GM19324 (cell line): Measurements from ENCODE around the gene ADAM33.

Source experiments
- ATAC-seq: cut with Tn5 transposase; IDR thresholded peaks from one replicate; pipeline ENCODE4 v1.9.1; 2021; ENCODE audit warnings: mild to moderate bottlenecking, moderate library complexity; ENCODE audit not compliant: unreplicated experiment, low FRiP score

ADAM33 gene

GRCh38 chr20:3651204-3651962 lies 30.4 kb downstream of the ADAM33 start:
- no peak for ATAC-seq

DNA sequence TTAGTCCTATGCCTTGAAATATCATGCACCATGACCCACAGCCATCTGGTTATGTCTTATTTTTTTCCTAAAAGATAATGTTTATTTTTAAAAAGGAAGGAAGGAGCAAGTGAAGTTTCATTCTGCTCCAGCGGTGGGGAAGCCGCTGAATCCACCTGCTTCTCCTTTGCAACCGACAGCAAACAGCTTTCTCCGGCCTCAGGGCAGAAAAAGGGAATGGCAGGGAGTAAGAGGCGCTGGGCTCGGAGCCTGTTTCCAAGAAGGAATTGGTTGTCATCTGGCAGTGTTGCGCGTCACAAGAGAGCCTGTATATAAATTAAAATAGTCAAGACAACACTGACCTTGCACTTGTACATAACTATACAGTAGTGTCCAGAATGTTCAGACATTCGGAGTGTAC lies 32.9 kb downstream of the ADAM33 start:
- ATAC-seq = no peak

DNA sequence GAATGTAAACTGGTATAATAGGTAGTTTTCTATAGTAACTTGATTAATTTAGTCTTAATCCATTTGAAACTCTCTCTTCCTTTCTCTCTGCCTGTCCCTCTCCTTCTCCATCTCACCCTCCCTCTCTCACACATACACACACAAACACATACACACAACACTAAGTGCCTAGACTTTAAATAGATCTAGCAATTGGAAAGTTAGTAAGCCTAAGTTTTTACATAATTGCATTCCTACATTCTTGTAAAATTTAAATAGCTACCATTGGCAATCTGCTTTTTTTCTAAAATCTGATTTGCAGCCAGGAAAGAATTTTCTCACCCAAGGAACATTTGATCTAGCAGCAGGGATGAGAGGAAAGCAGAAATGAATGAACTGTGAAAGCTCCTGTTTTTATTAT lies 34.3 kb downstream of the ADAM33 start:
- ATAC-seq = no peak

DNA sequence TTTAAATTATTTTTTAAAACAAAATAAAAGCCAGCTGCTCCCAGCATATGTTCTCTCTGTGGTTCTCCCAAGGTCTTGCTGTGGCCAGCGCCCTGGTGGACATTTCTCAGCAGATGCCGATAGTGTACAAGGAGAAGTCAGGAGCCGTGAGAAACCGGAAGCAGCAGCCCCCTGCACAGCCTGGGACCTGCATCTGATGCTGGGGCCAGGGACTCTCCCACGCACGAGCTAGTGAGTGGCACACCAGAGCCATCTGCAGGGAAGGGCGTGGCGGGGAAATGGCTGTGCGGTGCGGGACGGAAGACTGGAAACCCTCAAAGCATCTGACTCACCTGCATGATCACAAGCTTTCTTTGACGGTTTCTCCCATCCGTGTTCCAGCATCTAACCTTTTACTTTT lies 35.2 kb downstream of the ADAM33 start:
- no peak for ATAC-seq

DNA sequence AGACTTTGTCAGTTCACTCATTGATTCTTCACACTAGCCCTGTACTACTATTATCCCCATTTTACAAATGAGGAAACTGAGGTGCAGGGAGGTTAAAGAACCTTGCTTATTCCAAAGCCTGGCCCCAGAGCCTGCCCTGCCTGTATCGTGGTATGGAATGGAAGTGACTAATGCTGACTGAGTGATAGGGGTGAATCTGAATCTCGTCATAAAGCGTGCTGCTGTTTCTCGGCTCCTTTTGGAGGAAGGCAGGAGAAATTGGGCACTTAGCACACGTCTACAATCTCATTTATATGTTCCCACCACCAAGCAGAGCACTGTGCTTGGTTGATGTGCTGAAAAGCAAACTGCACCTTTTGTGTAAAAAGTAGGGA lies 35.8 kb downstream of the ADAM33 start:
- ATAC-seq = no peak

- ATAC-seq = no peak
Observed at GRCh38 chr20:3645309-3646066, 36.3 kb downstream of the ADAM33 start.

DNA sequence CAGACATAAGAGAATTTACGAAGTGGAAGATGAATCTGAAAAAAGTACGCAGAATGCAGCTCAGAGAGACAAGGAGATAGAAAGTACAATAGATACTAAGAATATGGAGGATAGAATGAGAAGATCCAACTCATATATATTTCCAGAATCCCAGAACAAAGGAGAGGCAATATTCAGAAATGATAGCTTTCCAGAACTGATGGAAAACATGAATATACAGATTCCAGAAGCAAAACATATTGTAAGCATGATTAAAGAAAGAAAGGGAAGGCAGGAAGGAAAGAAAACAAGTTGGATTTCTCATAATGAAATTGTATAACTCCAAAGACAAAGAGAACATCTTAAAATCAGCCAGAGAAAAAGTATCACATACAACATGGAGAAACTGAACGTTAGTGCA lies 41.6 kb downstream of the ADAM33 start:
- ATAC-seq = no peak

DNA sequence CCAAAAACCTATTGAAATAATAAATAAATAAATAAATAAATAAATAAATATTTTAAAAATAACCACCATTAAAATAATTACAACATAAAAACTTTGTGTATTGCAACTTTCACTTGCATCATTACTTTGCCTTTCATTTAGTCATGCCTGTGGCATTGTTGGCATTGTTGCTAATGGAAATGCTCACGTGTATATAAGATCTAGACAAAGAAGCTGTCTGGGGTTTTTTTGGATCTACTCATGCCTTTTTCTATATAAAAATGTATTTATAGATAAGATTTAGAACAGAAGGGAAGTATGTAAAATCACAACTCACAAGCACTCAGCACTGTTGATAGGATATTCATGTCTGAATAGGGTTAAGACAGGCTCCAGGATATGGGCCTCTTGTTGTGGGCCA lies 46.5 kb downstream of the ADAM33 start:
- no peak for ATAC-seq

GRCh38 chr20:3633913-3634478 lies 47.8 kb downstream of the ADAM33 start:
- ATAC-seq = no peak

DNA sequence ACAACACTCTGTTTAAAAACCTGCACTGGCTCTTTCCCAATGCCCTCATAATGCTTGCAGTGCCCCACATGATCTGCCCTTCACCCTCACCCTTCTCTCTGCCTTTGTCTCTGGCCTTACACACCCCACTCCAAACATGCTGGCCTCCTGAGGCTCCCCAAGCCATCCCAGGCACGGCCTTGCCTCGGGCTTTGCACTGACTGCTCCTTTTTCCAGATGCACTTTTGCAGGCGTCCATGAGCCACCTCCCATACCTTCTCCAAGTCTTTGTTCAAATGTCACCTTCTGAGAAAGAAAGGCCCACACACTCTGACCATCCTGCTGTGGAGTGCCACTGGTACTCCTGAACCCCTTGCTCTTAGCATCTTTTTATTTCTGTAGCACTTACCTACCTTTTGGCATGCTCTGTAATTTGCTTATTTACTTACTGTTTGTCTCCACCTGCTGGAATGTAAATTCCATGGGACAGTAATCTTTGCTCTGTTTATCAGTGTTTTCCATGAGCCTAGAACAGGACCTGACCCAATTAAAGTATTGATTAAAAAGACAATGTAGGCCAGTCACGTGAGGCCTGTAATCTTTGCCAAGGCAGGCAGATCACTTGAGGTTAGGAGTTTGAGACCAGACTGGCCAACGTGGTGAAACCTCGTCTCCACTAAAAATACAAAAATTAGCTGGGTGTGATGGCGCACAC lies 49.4 kb downstream of the ADAM33 start:
- ATAC-seq = no peak

DNA sequence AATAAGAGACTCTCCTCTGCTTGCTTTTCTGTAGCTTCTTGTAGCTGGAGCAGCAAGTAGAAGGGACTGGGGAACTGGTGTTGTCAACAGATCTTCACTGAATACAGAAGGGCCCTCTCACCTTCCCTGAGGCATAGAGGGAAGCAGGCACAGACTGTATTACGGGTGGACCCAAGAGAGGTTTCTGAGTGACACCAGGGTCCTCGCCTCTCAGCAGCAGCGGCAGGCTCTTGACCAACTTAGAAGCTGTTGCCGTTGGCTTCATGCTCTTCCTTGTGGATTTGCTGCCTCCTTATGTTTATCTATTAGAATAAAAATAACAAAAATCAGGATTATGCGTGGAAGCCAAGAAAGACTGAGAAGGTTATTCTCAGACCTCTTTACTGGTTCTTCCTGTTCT lies 50.3 kb downstream of the ADAM33 start:
- no peak for ATAC-seq

DNA sequence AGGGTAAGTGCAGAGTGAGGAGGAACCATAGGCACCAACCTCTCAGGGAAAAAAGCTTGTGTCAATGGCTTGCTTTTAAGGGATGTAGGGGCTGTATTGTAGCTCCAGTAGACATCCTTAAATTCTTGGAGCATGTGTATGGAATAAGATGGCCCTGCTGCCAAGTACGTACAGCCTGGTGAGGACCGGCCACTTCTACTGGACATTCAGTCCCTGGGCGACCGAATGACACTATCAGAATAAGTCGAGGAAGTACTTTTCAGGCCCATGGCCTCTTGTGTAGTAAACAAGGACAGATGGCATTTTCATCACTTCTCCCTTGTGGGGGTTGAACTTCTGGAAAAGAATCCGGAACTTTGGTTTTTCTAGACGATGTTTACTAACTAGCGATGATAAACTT lies 51.4 kb downstream of the ADAM33 start:
- ATAC-seq = no peak

GRCh38 chr20:3629893-3630292 lies 51.9 kb downstream of the ADAM33 start:
- ATAC-seq = no peak

- no peak for ATAC-seq
Observed at GRCh38 chr20:3628502-3629314, 53.1 kb downstream of the ADAM33 start.

GRCh38 chr20:3627476-3627875 lies 54.3 kb downstream of the ADAM33 start:
- no peak for ATAC-seq

- no peak for ATAC-seq
Observed at GRCh38 chr20:3622406-3622805, 59.4 kb downstream of the ADAM33 start.

DNA sequence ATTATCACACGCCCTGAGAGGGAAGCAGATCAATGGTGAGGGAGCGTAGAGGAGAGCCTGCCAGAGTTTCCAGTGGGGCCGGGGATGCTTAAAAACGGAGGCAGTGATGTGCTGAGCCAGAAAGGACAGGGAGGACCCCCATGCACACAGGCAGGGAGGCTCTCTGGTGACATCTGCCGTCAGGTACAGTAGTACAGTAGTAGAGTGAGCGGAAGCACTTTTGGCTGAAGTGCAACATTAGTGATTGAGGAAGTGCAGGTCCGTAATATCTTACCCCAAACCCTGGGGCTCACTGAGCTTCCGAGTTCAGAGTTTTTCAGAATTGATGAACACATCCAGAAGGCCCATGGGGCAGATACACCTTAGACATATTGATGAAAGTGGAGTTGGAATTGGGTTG lies 60.7 kb downstream of the ADAM33 start:
- no peak for ATAC-seq
